Suprapubic skin (tissue), 3 donors: ENCODE measurements around the gene FSIP1.

Experiments
- CTCF ChIP-seq, 2 donors: fragments of 200-600 bp in 1 of 2; fragments of 450-650 bp in 1 of 2; sonication (generic) in 1 of 2; IDR thresholded peaks; one replicate each; pipeline ENCODE4 v1.5.1; 2016 to 2019; ENCODE audit warnings: antibody characterized with exemption in 2 of 2, mild to moderate bottlenecking in 1 of 2, moderate library complexity in 1 of 2
- POLR2A ChIP-seq, 2 donors: fragments of 450-650 bp; IDR thresholded peaks; one replicate each; pipeline ENCODE4 v1.6.1; 2017; ENCODE audit warnings: antibody characterized with exemption in 2 of 2, mild to moderate bottlenecking in 2 of 2, moderate library complexity in 2 of 2

GRCh38 chr15:39792844-39793335, 10.2 kb upstream of the FSIP1 start:
- TF ChIP-seq POLR2A (IDR thresholded peaks at IDR 0.05) = no peak
- TF ChIP-seq CTCF (IDR thresholded peaks at IDR 0.05) = no peak
